ENCODE measurements around the gene PCCB.
"Not testable (repeated sequence)": the region's sequence is repeated elsewhere in the genome, so short reads cannot be mapped to it uniquely, and the experiment has no call there.

The PCCB gene

DNA sequence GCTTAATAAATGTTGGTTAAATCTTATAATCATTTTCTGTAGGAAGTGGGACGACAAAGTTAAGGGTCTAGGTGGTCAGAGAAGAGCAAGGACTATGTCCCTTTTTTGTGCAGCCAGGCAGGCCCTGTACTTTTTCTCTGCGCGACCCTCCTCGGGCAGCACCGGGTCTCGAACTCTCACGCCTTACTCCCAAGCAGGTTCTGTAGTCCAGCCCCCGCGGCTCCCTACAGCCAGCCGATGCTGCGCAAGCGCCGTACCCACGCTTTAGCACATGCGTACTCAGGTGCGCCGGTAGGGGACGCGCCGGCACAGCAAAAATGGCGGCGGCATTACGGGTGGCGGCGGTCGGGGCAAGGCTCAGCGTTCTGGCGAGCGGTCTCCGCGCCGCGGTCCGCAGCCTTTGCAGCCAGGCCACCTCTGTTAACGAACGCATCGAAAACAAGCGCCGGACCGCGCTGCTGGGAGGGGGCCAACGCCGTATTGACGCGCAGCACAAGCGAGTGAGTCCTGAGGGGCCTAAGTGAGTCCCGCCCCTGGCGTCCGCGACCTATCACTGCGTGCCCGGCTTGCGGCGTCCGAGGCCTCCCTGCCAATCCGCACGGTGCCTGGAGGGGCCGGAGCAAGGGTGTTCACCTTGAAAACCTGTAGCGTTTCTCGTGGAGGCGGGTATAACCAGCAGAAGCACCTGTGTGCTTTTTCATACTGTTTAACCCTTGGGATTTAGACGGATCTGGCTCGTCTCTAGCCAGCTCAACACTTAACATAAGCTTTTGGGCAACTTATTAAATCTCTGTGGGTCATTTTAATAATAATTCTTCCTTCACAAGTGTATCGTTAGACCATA is at the start of gene PCCB:
PCCB (plus strand) TSS at position 282 of the 844 bp plus-strand sequence; CDS start at position 318, 36 bp downstream.
- peak; percentile 83 for DNase-seq

DNA sequence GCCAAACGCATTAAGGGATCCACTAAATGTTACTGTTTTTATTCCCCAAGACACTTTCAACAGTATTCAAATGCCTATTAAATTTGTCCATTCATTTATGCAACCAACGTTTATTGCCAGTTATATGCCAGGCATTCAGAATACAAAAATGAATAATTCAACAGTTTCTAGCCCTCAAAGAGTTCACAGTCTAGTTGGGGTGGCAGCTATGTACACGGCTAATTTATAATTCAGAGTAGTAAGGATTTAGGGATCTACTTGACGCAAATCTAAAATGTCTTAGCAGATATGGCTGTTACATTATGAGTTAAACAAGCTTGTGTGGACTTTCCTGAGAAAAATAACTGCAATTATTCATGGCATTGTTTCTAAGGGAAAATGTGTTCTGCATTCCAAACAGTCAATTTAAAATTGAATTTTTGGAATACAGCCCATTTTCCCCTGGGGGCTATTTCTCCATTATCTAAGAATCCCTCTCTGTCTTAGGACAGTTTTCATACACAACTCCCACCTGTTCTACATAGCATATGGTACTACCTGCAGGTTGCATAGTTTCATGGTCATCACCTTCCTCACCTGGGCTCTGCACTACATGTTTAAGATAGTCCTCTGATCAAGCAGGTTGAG is 42.5 kb upstream of the PCCB start:
- no peak for DNase-seq

- DNase-seq: no peak
Measured at GRCh38 chr3:136209921-136210320, 40.2 kb upstream of the PCCB start.

DNA sequence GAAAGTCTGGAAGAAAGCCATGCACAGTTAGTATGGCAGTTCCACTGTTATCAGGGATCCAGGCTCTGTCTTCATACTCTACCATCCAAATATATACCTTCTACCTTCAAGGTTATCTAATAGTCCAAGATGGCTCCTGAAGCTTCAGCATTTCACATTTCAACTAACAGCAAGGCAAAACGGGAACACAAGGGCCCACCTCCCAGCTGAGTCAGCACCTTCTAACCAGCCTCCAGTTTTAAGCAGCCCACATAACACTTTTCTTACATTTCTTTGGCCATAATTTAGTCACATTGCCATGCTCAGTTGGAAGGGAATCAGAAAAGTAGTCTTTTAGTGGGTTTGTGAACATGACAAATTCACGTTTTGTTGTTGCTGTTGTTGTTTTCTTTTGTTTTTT is 38.6 kb upstream of the PCCB start:
- DNase-seq: no peak

DNA sequence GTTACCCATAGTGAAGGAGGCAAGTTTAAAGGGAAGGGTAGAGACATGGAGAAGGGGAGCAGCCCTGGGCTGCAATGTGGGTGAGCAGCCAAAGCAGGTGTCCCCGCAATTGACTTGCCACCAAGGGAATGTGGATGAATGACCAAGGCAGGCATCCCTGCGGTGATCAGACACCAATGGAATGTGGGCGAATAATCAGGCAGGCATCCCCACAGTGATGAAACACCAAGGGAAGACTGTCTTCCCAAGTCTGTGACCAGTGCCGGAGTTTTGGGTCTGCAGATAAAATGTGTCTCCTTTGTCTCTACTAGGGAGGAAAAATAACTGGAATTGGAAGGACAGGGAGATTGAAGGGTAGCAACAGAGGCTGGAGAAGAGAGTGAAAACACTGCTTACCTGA is 27.4 kb upstream of the PCCB start:
- DNase-seq: not testable (repeated sequence)

DNA sequence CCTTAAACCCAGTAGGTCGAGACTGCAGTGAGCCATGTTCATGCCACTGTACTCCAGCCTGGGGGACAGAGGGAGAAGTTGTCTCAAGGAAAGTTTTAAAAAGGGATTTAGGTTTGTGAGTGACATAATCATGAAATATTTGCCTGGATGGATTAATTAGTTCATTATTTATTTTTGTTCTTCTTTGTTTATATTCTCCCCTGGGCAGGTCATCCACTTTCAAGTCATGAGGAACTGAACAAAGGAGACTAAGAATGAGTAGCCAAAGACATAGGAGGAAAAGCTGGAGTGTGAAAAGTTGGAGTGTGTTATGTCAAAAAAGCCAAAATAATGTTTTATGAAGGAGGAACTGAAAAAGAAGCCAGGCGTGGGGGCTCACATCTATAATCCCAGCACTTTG is 17.7 kb upstream of the PCCB start:
- no peak for DNase-seq

DNA sequence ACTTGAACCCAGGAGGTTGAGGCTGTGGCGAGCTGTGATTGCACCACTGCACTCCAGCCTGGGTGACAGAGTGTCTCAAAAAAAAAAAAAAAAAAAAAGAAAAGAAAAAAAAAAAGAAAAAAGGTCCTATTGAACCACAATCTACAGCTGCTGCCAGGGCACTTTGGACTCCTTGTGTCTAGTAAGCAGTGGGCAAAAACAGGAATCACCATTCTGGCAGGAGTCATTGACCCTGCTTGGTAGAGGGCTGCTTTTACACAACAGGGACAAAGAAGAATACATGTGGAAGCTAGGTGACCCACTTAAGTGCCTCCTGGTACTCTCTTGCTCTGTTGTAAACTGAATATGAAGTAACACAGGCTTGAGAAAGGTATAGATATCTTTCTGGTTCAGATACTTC is 14.6 kb upstream of the PCCB start:
- DNase-seq: no peak

DNA sequence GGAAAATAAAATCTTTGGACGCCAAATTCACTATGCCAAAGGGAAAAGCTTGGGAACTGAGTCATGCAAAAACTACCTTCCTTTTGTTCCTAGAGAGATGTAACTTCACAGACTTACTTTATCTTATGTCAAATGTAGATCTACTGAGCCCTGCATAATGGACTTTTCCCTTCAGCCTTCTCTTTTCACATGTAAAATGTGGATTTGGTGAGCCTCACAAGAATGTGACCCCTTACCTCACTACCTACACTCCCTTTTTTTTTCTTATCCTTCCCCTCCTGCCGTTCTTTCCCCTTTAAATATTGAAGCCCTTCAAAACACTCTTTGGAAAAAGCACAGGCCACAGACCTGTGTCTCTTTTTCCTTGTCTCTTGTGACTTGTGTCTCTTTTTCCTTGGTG is 14.0 kb upstream of the PCCB start:
- no peak for DNase-seq

- DNase-seq: no peak
Measured at GRCh38 chr3:136237103-136237502, 13.0 kb upstream of the PCCB start.

DNA sequence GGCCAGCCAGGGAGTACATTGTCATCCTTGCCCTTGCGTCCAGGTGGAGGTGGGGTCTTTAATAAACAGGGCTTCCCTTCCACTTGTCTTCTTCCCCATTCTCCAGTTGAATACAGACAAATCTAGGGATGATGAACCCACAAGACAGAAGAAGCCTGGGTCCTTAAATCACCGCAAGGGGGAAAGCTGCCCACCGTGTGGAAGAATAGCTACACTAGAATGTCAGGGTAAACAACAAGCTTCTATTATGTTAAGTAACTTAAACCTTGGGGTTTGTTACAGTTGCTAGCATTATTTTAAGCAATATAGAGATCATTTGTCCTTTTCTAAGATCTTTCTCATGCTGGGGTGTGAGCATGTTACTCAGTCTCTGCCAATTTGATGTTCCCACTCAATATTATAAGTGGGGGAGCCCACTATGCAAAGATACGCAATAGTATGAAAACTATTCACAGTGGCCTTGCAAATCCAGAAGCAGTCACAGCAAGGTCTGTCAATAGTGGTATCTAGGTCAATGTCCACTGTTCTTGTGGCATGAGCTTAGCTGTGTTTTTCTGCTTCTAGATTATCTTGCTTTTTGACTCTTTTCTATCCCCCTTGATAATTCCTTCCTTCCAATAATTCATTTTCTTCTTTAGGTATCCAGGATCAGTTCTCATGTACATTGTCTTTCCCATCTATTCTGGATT is 12.0 kb upstream of the PCCB start:
- no peak for DNase-seq

- DNase-seq: no peak
Measured at GRCh38 chr3:136239094-136239493, 11.0 kb upstream of the PCCB start.

DNA sequence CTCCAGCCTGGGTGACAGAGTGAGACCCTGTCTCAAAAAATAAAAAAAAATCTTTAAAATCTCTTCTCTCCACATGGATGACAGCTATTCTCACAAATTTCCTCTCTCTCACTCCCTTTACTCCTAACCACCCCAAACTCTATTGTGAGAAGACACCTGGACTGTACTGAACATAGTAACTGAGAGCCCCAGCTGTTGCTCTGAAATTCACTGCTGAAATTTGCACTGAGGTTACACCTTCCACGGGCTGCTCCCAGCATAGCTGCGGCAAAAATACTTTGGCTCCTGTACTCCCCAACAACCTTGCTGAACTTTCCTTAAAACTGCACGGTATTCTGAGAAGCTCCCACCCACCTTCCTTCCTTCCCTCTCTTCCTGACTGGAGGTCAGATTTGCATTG is 4.4 kb upstream of the PCCB start:
- DNase-seq: no peak

- DNase-seq: no peak
Measured at GRCh38 chr3:136247436-136247835, 2.7 kb upstream of the PCCB start.

- no peak for DNase-seq
Measured at GRCh38 chr3:136247855-136248590, 2.1 kb upstream of the PCCB start.

GRCh38 chr3:136249091-136249490 is 1.0 kb upstream of the PCCB start:
- no peak for DNase-seq

DNA sequence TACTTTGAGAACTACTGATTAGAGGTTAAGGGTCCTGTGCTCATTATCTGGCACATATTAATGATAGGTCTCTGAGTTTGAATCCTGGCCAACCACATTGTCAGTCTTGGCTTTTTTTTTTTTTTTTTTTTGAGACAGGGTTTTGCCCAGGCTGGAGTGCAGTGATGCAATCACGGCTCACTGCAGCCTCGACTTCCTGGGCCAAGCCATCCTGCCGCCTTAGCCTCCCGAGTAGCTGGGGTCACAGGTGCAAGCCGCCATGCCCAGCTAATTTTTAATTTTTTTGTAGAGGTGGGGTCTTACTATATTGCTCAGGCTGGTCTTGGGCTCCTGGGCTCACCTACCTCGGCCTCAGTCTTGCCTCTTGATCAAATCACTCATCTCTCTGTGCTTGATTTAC is 547 bp upstream of the PCCB start:
- DNase-seq: no peak

DNA sequence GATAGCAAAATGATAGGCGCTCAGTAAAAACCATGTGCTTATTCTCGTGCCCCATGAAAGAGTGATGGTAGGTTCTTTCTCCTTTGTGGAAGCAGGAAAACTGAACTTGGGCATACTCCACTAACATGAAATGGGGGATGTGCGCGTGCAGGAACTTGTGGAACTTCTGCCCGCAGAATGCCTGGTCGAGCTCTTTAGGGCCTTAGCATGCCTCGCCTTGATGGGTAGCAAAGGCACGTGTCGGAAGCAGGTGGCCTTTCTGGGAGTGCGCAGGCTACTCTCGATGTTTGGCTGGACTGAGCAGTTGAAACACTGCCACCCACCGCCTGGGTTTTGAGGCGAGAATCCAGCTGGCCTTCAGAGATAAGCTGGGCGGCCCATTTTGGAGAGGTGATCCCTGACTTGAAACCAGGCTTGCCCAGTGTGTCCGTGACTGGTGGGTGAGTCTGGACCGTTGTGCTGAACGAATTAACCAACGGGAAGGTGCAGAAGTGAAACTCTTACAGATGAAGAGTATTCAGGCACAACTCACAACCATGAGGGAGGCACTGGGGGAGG is 842 bp downstream of the PCCB start:
- peak; percentile 4 for DNase-seq

- no peak for DNase-seq
Measured at GRCh38 chr3:136251511-136251910, 1.4 kb downstream of the PCCB start.

GRCh38 chr3:136255672-136256406 is 5.7 kb downstream of the PCCB start:
- no peak for DNase-seq

DNA sequence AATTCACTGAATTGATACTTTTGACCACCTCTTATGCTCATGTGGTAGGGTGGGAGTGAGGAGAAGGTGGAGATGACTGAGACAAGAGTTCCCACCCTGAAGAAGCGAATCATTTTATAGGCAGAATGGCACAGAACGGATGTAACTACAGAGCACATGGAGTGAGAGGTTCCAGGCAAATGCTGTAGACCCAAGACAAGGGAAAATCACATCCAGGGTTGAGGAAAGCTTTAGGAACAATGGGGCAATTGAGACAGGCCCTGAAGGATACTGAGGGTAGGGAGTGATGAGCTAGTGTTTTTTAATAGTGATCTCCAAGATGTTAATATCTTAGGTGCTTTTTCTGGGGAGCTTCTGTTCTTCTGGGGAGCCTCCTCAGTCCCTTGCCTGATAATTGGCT is 8.1 kb downstream of the PCCB start:
- no peak for DNase-seq

DNA sequence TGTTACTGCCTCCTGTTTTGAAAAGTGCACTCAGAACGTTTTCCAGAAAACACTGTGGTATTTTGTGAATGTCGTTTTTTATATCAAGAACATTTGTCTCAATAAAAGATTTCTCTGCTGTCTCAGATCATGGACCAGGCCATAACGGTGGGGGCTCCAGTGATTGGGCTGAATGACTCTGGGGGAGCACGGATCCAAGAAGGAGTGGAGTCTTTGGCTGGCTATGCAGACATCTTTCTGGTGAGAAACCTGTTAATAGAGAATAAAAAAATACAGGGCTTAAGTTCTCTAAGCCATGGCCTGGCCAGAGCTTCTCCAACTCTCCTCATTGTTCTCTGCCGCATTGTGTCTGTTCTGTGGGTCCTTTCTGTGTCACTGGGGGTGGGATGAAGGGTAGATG is 11.7 kb downstream of the PCCB start:
- DNase-seq: no peak

GRCh38 chr3:136262559-136262958 is 12.4 kb downstream of the PCCB start:
- DNase-seq: no peak

All from activated T-cell treated with anti-CD3 and anti-CD28 coated beads for 4 hours (primary cell).